Kidney tubule cell (primary cell): ENCODE data around the gene NUP85.
A peak's percentile ranks its signal among the peaks of the same experiment; 100 is the strongest.
"Not testable (repeated sequence)": the region's sequence is repeated elsewhere in the genome, so short reads cannot be mapped to it uniquely, and the experiment has no call there.

Experiments
- DNase-seq: peaks from one replicate; pipeline ENCODE4 v3.0.0-alpha.2; 2018; ENCODE audit warnings: low spot score

NUP85 gene

GRCh38 chr17:75241143-75241430 lies 35.6 kb downstream of the NUP85 start:
- no peak for DNase-seq

GRCh38 chr17:75241502-75241901 lies 36.0 kb downstream of the NUP85 start:
- DNase-seq, result no peak

GRCh38 chr17:75241996-75242460 lies 36.5 kb downstream of the NUP85 start:
- DNase-seq, result no peak

GRCh38 chr17:75242461-75243042 lies 37.1 kb downstream of the NUP85 start:
- no peak for DNase-seq

GRCh38 chr17:75244133-75244866 lies 38.8 kb downstream of the NUP85 start:
- no peak for DNase-seq

GRCh38 chr17:75245011-75245410 lies 39.5 kb downstream of the NUP85 start:
- no peak for DNase-seq

- DNase-seq, result no peak
Observed at GRCh38 chr17:75246404-75246803, 40.9 kb downstream of the NUP85 start.

- DNase-seq, result no peak
Observed at GRCh38 chr17:75249564-75249963, 44.1 kb downstream of the NUP85 start.

- peak; percentile 64 for DNase-seq
Observed at GRCh38 chr17:75250009-75250471, 44.6 kb downstream of the NUP85 start.

- no peak for DNase-seq
Observed at GRCh38 chr17:75252039-75252816, 46.7 kb downstream of the NUP85 start.

GRCh38 chr17:75255954-75256698 lies 50.6 kb downstream of the NUP85 start:
- not testable (repeated sequence) for DNase-seq

GRCh38 chr17:75257228-75257627 lies 51.7 kb downstream of the NUP85 start:
- DNase-seq, result not testable (repeated sequence)

- DNase-seq, result peak; percentile 49
Observed at GRCh38 chr17:75260641-75261335, 55.3 kb downstream of the NUP85 start.

- peak; percentile 93 for DNase-seq
Observed at GRCh38 chr17:75261336-75262111, 56.0 kb downstream of the NUP85 start, which contains the start of the genes GGA3 and MRPS7. TSS of gene GGA3 (minus strand) at chr17:75261606. CDS start at chr17:75261587, 19 bp downstream. TSS of gene MRPS7 (plus strand) at chr17:75261879. CDS start at chr17:75261901, 22 bp downstream.

- DNase-seq, result peak; percentile 40
Observed at GRCh38 chr17:75262112-75262606, 56.7 kb downstream of the NUP85 start.

- DNase-seq, result no peak
Observed at GRCh38 chr17:75263055-75263454, 57.6 kb downstream of the NUP85 start.

- DNase-seq, result no peak
Observed at GRCh38 chr17:75265614-75266315, 60.3 kb downstream of the NUP85 start.

GRCh38 chr17:75266316-75267152 lies 61.1 kb downstream of the NUP85 start:
- no peak for DNase-seq

- DNase-seq, result no peak
Observed at GRCh38 chr17:75267153-75267410, 61.6 kb downstream of the NUP85 start.
